Measurements from ENCODE around the gene ANXA6. TPM values are rescaled to one million over a fixed set of nuclear protein-coding genes. Genes with fewer than 3 reads are reported as not detected.

Gene ANXA6
- total and polyA plus RNA-seq, 2 experiments from 2014 or later, result 404 to 628 TPM

DNA sequence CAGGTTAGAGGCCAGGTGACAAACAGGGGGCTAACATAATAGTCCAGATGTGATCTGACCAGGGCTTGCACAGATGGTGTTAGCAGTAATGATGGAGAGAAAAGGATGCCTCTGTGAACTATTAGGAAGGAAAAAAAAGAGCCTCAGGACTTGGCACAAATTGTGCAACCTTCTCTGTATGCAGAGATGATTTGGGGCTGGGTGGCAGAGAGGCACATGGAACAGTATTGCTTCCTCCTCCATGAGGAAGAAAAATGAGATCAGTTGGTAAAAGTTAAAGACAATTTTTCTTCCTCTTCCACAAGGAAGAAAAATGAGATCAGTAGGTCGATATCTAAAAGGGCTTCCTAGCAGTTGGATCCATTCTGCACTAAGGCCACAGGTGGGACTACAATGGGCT is 13.9 kb upstream of the ANXA6 start:
- no peaks in the 10 kb centered on the region for H3K27me3 ChIP-seq
- H3K9me3 ChIP-seq (ENCODE audit: low read depth), result no peaks in the 10 kb centered on the region
- TF ChIP-seq, protein P1, sequence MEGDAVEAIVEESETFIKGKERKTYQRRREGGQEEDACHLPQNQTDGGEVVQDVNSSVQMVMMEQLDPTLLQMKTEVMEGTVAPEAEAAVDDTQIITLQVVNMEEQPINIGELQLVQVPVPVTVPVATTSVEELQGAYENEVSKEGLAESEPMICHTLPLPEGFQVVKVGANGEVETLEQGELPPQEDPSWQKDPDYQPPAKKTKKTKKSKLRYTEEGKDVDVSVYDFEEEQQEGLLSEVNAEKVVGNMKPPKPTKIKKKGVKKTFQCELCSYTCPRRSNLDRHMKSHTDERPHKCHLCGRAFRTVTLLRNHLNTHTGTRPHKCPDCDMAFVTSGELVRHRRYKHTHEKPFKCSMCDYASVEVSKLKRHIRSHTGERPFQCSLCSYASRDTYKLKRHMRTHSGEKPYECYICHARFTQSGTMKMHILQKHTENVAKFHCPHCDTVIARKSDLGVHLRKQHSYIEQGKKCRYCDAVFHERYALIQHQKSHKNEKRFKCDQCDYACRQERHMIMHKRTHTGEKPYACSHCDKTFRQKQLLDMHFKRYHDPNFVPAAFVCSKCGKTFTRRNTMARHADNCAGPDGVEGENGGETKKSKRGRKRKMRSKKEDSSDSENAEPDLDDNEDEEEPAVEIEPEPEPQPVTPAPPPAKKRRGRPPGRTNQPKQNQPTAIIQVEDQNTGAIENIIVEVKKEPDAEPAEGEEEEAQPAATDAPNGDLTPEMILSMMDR (IDR thresholded peaks at IDR 0.05; ENCODE audit: low read depth, low read length), result no peak
- no peaks in the 10 kb centered on the region for H3K36me3 ChIP-seq
- peaks cover 16% of the 10 kb centered on the region for H3K4me1 ChIP-seq (ENCODE audit: low read depth)
- DNase-seq (ENCODE audit: low read depth in 1 of 2, low spot score in 1 of 2), result no peak
- no peak overlapping the region for H3K27ac ChIP-seq
- no peak overlapping the region for H3K4me3 ChIP-seq

DNA sequence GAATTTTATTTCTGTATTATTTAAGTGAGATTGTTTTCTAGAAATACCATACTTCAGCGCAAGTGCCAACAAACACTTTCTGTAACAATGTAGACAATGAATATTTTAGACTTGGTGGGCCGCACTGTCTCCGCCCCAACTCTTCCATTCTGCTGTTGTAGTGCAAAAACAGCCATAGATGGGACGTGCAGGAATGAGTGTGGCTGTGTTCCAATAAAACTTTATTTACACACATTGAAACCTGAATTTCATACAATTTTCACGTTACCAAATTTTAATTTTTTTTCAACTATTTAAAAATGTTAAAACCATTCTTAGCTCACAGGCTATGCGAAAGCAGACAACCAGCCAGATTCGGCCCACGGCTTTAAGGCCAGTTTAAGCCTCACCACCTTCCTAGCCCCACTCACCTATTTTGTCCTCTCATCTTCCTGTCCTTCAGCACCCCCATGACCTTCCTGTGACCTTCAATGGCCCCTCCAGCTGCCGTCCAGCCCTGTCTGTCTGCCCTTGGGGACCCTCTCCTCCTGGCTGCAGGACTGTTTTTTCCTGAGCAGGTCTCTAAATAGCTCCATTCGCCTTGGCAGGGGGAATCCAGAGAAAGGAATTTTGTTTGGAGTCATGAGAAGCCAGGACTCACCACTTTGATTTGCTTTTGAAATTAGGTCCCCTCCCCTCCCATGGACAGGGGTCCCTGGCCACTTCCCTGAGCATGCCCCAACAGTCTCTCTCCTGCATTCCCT is 11.2 kb upstream of the ANXA6 start:
- peak in 1 of 2 donors; percentile 56 for DNase-seq (ENCODE audit: low read depth in 1 of 2, low spot score in 1 of 2)
- Histone ChIP-seq H3K27me3 (no peaks in the 10 kb centered on the region), H3K27ac (peak overlapping the region; percentile 87), H3K36me3 (no peaks in the 10 kb centered on the region), H3K4me1 (ENCODE audit: low read depth) (peaks cover 26% of the 10 kb centered on the region), H3K4me3 (no peak overlapping the region), H3K9me3 (ENCODE audit: low read depth) (no peaks in the 10 kb centered on the region)
- TF ChIP-seq, protein P1 (IDR thresholded peaks at IDR 0.05; ENCODE audit: low read depth, low read length), result no peak

DNA sequence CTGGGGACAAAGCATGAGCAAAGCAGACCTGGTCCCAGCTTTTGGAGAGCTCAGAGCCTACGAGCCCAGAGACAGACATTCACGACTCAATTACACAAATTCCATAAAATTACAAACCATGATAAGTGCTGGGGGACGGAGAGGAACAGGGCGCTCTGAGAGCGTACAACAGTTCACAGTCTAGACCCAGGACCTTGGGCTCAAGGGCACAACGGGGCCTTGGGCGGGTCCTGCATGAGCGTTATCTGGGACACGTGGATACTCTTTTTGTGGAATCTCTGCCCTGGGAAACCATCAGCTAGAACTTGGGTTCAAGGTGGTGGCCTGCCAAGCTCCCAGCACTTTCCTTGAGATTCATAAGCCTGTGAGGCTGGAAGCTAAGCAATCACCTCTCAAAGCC is 9.4 kb upstream of the ANXA6 start:
- Histone ChIP-seq H3K9me3 (ENCODE audit: low read depth) (no peaks in the 10 kb centered on the region), H3K4me3 (no peak overlapping the region), H3K4me1 (ENCODE audit: low read depth) (peaks cover 28% of the 10 kb centered on the region), H3K27ac (no peak overlapping the region), H3K36me3 (no peaks in the 10 kb centered on the region), H3K27me3 (no peaks in the 10 kb centered on the region)
- DNase-seq (ENCODE audit: low read depth in 1 of 2, low spot score in 1 of 2), result no peak
- TF ChIP-seq, protein P1 (IDR thresholded peaks at IDR 0.05; ENCODE audit: low read depth, low read length), result no peak

DNA sequence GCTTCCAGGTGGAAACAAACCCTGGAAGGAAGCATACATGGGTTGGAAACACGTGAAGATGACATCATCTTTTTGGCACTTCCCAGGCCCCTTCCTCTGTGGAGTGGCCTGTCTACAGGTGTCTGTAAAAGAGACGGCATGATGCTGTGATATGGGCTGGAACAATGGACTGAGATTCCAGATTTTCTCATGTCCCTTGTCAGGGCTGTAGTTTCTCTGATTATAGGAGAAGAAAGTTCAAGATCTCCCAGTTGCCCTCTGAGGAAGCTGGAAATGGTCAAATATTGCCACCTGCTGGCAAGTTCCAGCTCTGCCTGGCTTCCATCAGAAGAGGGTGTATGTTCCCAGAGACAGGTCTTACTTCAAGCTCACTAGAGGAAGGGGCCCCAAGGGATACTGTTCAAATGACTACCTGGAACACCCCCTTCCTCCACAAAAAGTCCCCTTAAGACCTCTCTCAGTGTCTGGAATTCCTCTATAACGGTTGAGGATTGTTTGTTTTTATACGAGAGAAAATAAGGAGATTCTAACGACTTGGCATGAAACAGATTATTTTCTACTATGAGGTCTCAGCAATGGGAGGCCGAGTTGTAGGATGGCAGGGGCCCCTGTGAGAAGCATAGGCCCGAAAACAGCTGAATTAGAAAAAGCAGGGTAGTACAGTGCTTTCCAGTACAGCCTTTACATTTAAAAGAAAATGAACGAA is 7.3 kb upstream of the ANXA6 start:
- TF ChIP-seq, protein P1 (IDR thresholded peaks at IDR 0.05; ENCODE audit: low read depth, low read length), result peak; percentile 88
- DNase-seq (ENCODE audit: low read depth in 1 of 2, low spot score in 1 of 2), result peak; percentile 85
- H3K4me1 ChIP-seq (ENCODE audit: low read depth), result peaks cover 32% of the 10 kb centered on the region

DNA sequence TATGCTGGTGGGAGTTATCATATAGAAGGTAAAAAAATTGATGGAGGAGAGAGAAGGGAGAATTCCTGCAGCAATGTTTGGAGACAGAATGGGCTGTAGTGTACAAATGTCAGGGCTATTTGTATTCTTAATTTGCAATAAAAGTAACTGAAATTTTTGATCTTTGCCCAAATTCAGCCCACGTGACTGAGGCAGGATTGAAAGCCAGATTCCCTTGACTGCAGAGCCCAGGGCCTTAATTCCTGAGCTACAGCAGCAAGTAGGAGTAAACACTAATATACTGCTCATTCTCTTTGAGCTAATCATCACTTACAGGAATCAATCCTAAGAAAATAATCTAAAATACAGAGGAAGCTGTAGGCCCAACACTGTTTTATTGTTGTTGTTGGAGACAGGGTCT is 5.2 kb upstream of the ANXA6 start:
- H3K4me3 ChIP-seq, result no peak overlapping the region
- H3K4me1 ChIP-seq (ENCODE audit: low read depth), result peaks cover 31% of the 10 kb centered on the region
- no peaks in the 10 kb centered on the region for H3K9me3 ChIP-seq (ENCODE audit: low read depth)
- TF ChIP-seq, protein P1 (IDR thresholded peaks at IDR 0.05; ENCODE audit: low read depth, low read length), result no peak
- H3K27ac ChIP-seq, result peak overlapping the region; percentile 65
- H3K36me3 ChIP-seq, result no peaks in the 10 kb centered on the region
- no peak for DNase-seq (ENCODE audit: low read depth in 1 of 2, low spot score in 1 of 2)
- no peaks in the 10 kb centered on the region for H3K27me3 ChIP-seq

More for the DNA sequence above, 7.3 kb upstream of the ANXA6 start:
- H3K27ac ChIP-seq, result peak overlapping the region; percentile 73
- H3K4me3 ChIP-seq, result no peak overlapping the region
- H3K9me3 ChIP-seq (ENCODE audit: low read depth), result no peaks in the 10 kb centered on the region
- no peaks in the 10 kb centered on the region for H3K27me3 ChIP-seq
- H3K36me3 ChIP-seq, result no peaks in the 10 kb centered on the region

Measured in cardiac muscle cell (in vitro differentiated cells and primary cell).